Loucy (cell line): ENCODE measurements around the gene PTGIS.

Experiments used
- H2AFZ ChIP-seq: fragments of 200-600 bp; sonication (generic); 2 replicates; pipeline ENCODE4 v1.6.0; 2016; ENCODE audit warnings: antibody characterized with exemption, mild to moderate bottlenecking, low read length, moderate library complexity
- H3F3A ChIP-seq: fragments of 200-600 bp; 2 replicates; pipeline ENCODE4 v1.6.0; 2016; ENCODE audit warnings: antibody characterized with exemption, low read depth, mild to moderate bottlenecking
- H3K27me3 ChIP-seq: fragments of 200-600 bp; sonication (generic); 2 replicates; pipeline ENCODE4 v1.6.1; 2014; ENCODE audit warnings: low read length, mild to moderate bottlenecking; ENCODE audit not compliant: insufficient read depth, poor library complexity, severe bottlenecking
- H3K36me3 ChIP-seq: fragments of 200-600 bp; sonication (generic); 2 replicates; pipeline ENCODE4 v1.6.1; 2016; ENCODE audit warnings: low read length; ENCODE audit not compliant: insufficient read depth
- H3K4me1 ChIP-seq: fragments of 200-600 bp; sonication (generic); 2 replicates; pipeline ENCODE4 v1.5.1; 2014; ENCODE audit warnings: low read length, mild to moderate bottlenecking; ENCODE audit not compliant: insufficient read depth, poor library complexity, severe bottlenecking
- H3K4me2 ChIP-seq: fragments of 200-600 bp; sonication (generic); 2 replicates; pipeline ENCODE4 v1.6.0; 2014; ENCODE audit warnings: antibody characterized with exemption, low read length, low read depth, mild to moderate bottlenecking; ENCODE audit not compliant: poor library complexity, severe bottlenecking
- H3K4me3 ChIP-seq: fragments of 200-600 bp; sonication (generic); 2 replicates; pipeline ENCODE4 v1.5.1; 2014; ENCODE audit warnings: low read length, mild to moderate bottlenecking, mixed read lengths; ENCODE audit not compliant: poor library complexity, severe bottlenecking
- H3K79me2 ChIP-seq: fragments of 200-600 bp; sonication (generic); 2 replicates; pipeline ENCODE4 v1.6.1; 2014; ENCODE audit warnings: low read length; ENCODE audit not compliant: insufficient read depth
- H3K9ac ChIP-seq: fragments of 200-600 bp; sonication (generic); 2 replicates; pipeline ENCODE4 v1.6.0; 2014; ENCODE audit warnings: mild to moderate bottlenecking, low read depth, low read length, moderate library complexity; ENCODE audit not compliant: poor library complexity, severe bottlenecking
- H3K9me2 ChIP-seq: fragments of 200-600 bp; sonication (generic); replicated peaks from 2 replicates; pipeline ENCODE4 v1.6.1; 2016; ENCODE audit warnings: low read depth, low read length, mixed read lengths
- H3K9me3 ChIP-seq: fragments of 200-600 bp; sonication (generic); 2 replicates; pipeline ENCODE4 v1.6.1; 2014; ENCODE audit warnings: mild to moderate bottlenecking, antibody characterized with exemption, low read length, low read depth; ENCODE audit not compliant: insufficient read depth
- H4K20me1 ChIP-seq: fragments of 200-600 bp; sonication (generic); 2 replicates; pipeline ENCODE4 v1.6.0; 2014; ENCODE audit warnings: antibody characterized with exemption, low read length, mild to moderate bottlenecking; ENCODE audit not compliant: insufficient read depth, poor library complexity, severe bottlenecking
- EZH2phosphoT487 ChIP-seq: fragments of 200-600 bp; IDR thresholded peaks from 2 replicates; pipeline ENCODE4 v1.6.1; 2018; ENCODE audit warnings: antibody characterized with exemption, mild to moderate bottlenecking, moderate library complexity, borderline replicate concordance
- TF ChIP-seq, protein P1 (sequence below): fragments of 200-600 bp; sonication (generic); conservative IDR thresholded peaks from 2 replicates; pipeline ENCODE4 v1.5.1; 2014; ENCODE audit warnings: mild to moderate bottlenecking, antibody characterized with exemption, low read length

Gene PTGIS

DNA sequence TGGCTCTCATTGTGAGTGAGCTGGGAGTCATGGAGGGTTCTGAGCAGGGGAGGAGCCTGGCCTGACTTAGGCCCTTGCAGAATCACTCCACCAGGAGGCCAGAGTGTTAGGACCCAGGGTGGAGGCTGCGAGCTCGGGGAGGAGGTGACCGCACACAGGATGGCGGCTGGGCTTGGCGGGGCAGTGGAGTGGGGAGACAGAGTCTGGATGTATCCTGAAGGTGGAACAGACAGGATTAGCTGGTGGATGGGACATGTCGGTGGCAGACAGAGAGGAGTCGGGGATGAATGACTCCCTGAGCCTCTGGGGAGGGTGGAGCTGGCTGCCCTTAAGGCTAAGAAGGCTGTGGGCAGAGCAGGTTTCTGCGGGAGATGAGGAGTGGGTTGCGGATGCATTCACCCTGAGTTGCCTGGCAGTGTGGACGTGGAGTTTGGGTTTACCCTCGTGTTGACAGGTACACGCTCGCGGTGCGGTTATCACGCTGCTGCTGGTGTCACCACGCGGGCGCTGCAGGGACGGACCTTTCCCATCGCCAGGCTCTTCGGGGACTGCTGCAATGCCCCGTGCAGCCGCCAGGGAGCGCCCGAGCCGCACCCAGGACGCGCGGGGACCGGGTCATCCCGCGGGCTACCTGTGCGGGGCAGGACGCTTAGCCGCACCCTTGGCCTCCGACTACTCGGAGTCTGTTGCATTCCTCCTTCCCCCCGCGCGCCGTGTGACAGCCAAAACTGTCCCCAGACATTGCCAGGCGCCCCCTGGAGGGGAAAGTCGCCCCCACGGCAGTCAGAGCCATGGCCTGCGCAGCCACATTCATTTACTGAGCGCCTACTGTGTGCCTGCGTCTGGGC lies 43.0 kb upstream of the PTGIS start:
- no peak for TF ChIP-seq EZH2phosphoT487
- TF ChIP-seq, protein P1, sequence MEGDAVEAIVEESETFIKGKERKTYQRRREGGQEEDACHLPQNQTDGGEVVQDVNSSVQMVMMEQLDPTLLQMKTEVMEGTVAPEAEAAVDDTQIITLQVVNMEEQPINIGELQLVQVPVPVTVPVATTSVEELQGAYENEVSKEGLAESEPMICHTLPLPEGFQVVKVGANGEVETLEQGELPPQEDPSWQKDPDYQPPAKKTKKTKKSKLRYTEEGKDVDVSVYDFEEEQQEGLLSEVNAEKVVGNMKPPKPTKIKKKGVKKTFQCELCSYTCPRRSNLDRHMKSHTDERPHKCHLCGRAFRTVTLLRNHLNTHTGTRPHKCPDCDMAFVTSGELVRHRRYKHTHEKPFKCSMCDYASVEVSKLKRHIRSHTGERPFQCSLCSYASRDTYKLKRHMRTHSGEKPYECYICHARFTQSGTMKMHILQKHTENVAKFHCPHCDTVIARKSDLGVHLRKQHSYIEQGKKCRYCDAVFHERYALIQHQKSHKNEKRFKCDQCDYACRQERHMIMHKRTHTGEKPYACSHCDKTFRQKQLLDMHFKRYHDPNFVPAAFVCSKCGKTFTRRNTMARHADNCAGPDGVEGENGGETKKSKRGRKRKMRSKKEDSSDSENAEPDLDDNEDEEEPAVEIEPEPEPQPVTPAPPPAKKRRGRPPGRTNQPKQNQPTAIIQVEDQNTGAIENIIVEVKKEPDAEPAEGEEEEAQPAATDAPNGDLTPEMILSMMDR = peak; percentile 97
- no peaks in the 10 kb centered on the region for H3K9me2 ChIP-seq
- no peaks in the 10 kb centered on the region for H4K20me1 ChIP-seq
- no peaks in the 10 kb centered on the region for H3K27me3 ChIP-seq
- H3F3A ChIP-seq = no peaks in the 10 kb centered on the region
- H3K36me3 ChIP-seq = no peaks in the 10 kb centered on the region
- H2AFZ ChIP-seq = peak overlapping the region; percentile 75
- H3K4me3 ChIP-seq = peak overlapping the region; percentile 43
- no peaks in the 10 kb centered on the region for H3K4me1 ChIP-seq
- H3K4me2 ChIP-seq = peak overlapping the region; percentile 52
- H3K9ac ChIP-seq = no peak overlapping the region
- H3K79me2 ChIP-seq = no peaks in the 10 kb centered on the region
- H3K9me3 ChIP-seq = no peaks in the 10 kb centered on the region

DNA sequence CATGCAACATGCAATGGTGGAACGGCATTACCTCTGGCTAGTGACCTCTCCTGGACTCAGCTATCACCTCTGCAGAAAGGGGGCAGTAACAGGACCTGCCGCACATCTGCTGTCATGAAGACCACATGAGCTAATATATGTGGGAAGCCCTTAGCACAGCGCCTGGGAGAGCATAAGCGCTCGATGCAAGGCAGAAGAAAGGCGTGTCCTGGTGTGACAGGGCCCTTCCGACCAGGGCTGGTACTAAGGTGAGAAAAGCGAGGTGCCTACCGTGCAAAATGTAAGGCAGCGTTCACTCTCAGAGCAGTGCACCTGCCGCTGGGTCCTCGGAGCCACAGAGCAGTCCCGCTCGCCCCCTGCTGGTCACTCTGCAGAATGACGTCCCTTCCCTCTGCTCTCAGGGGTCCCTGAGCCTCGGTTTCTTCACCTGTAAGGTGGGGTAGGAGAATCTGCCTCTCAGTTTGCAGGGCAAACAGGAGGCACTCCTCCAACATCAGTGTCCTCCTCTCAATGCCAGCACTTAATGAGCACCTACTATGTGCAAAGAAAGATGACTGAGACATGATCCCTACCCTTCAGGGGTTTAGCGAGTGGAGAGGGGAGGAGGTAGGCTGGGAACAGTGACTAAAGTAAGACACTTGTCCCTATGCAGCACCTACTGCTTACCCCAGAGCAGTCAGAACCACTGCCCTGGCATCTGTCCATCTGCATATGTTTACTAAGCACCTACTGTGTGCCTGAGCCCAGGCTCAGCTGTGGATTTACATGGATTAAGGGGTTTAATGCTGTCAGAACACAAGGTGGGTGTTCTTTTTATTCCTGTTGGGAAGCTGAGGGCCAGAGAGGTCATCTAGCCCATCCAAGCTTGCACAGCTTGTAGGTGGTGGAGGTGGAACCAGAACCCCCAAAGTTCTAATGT lies 41.1 kb upstream of the PTGIS start:
- H3K4me2 ChIP-seq = peak overlapping the region; percentile 73
- no peaks in the 10 kb centered on the region for H3K9me2 ChIP-seq
- no peak overlapping the region for H3K9ac ChIP-seq
- H3K27me3 ChIP-seq = no peaks in the 10 kb centered on the region
- no peaks in the 10 kb centered on the region for H3F3A ChIP-seq
- no peaks in the 10 kb centered on the region for H3K9me3 ChIP-seq
- H3K36me3 ChIP-seq = no peaks in the 10 kb centered on the region
- H4K20me1 ChIP-seq = no peaks in the 10 kb centered on the region
- H3K4me1 ChIP-seq = no peaks in the 10 kb centered on the region
- peak overlapping the region; percentile 85 for H2AFZ ChIP-seq
- H3K4me3 ChIP-seq = peak overlapping the region; percentile 65
- no peaks in the 10 kb centered on the region for H3K79me2 ChIP-seq
- TF ChIP-seq EZH2phosphoT487 = no peak
- TF ChIP-seq, protein P1 = peak; percentile 94

DNA sequence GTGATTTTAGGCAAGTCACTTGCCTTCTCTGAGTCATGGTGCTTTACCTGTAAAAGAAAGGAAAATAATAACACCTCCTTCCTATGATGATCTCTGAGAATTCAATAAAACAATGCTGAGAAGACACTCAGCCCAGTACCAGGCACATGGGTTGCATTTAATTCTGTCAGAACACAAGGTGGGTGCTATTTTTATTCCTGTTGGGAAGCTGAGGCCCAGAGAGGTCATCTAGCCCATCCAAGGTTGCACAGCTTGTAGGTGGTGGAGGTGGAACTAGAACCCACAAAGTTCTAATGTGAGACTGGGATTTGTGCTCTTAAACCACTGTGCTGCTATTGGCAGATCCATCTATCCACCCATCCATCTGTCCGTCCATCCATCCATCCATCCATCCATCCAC lies 39.6 kb upstream of the PTGIS start:
- no peak overlapping the region for H3K4me2 ChIP-seq
- H3K4me3 ChIP-seq = no peak overlapping the region
- no peaks in the 10 kb centered on the region for H3K27me3 ChIP-seq
- H3K4me1 ChIP-seq = no peaks in the 10 kb centered on the region
- no peaks in the 10 kb centered on the region for H3K9me2 ChIP-seq
- no peak for TF ChIP-seq EZH2phosphoT487
- TF ChIP-seq, protein P1 = no peak
- H4K20me1 ChIP-seq = no peaks in the 10 kb centered on the region
- no peaks in the 10 kb centered on the region for H3K9me3 ChIP-seq
- no peaks in the 10 kb centered on the region for H3K79me2 ChIP-seq
- H2AFZ ChIP-seq = no peak overlapping the region
- H3K36me3 ChIP-seq = no peaks in the 10 kb centered on the region
- no peak overlapping the region for H3K9ac ChIP-seq
- H3F3A ChIP-seq = no peaks in the 10 kb centered on the region
